ENCODE measurements around the gene NAT14. TPM values are rescaled to one million over a fixed set of nuclear protein-coding genes. Genes with fewer than 3 reads are reported as not detected.

The NAT14 gene
- total RNA-seq, 2 experiments from 2014 or later: 28.3 to 29.1 TPM

GRCh38 chr19:55466241-55466614 lies 18.8 kb upstream of the NAT14 start:
- no TSS peak for BruUV-seq (replicated peaks)
- Histone ChIP-seq H3K36me3 (ENCODE audit: insufficient read depth, low read length) (no peaks in the 10 kb centered on the region), H4K20me1 (ENCODE audit: insufficient read depth, low read length) (no peaks in the 10 kb centered on the region), H3K4me1 (ENCODE audit: insufficient read depth, low read length, poor library complexity, severe bottlenecking) (peaks cover 10% of the 10 kb centered on the region), H3K9me3 (ENCODE audit: low read length) (no peaks in the 10 kb centered on the region), H3K4me3 (ENCODE audit: low read depth, low read length, poor library complexity, severe bottlenecking) (no peak overlapping the region), H3K4me2 (ENCODE audit: low read length) (no peak overlapping the region), H3K9me2 (ENCODE audit: insufficient read depth, low read length) (no peaks in the 10 kb centered on the region), H2AFZ (ENCODE audit: low read length) (no peak overlapping the region), H3K27ac (ENCODE audit: low read depth, low read length, poor library complexity, severe bottlenecking) (no peak overlapping the region), H3K79me2 (ENCODE audit: insufficient read depth, low read depth, low read length) (no peaks in the 10 kb centered on the region)
- intact Hi-C loops (cut with micrococcal nuclease; ENCODE audit: unreplicated experiment): no loop called here
- ChIA-PET CTCF (ENCODE audit: unreplicated experiment) (no interaction called here), POLR2A (no interaction called here)
- no peak for DNase-seq (ENCODE audit: low spot score)
- TF ChIP-seq CTCF (conservative IDR thresholded peaks at IDR 0.05; ENCODE audit: low read length) (no peak), EZH2phosphoT487 (IDR thresholded peaks at IDR 0.05; ENCODE audit: borderline replicate concordance, low read depth, low read length) (no peak)

GRCh38 chr19:55467236-55468053 lies 17.5 kb upstream of the NAT14 start:
- intact Hi-C loops (cut with micrococcal nuclease; ENCODE audit: unreplicated experiment): loop anchor here (1.0 kb wide), 1 partner anchor 37 kb away; no protein-coding TSS in a partner anchor
- Histone ChIP-seq H2AFZ (ENCODE audit: low read length) (peak overlapping the region; percentile 54; the same call in 1 of the 2 replicates), H4K20me1 (ENCODE audit: insufficient read depth, low read length) (no peaks in the 10 kb centered on the region), H3K4me3 (ENCODE audit: low read depth, low read length, poor library complexity, severe bottlenecking) (no peak overlapping the region), H3K27ac (ENCODE audit: low read depth, low read length, poor library complexity, severe bottlenecking) (no peak overlapping the region), H3K4me2 (ENCODE audit: low read length) (no peak overlapping the region), H3K79me2 (ENCODE audit: insufficient read depth, low read depth, low read length) (no peaks in the 10 kb centered on the region), H3K36me3 (ENCODE audit: insufficient read depth, low read length) (no peaks in the 10 kb centered on the region), H3K9me2 (ENCODE audit: insufficient read depth, low read length) (no peaks in the 10 kb centered on the region), H3K4me1 (ENCODE audit: insufficient read depth, low read length, poor library complexity, severe bottlenecking) (peaks cover 5% of the 10 kb centered on the region), H3K9me3 (ENCODE audit: low read length) (no peaks in the 10 kb centered on the region)
- TF ChIP-seq EZH2phosphoT487 (IDR thresholded peaks at IDR 0.05; ENCODE audit: borderline replicate concordance, low read depth, low read length) (no peak), CTCF (conservative IDR thresholded peaks at IDR 0.05; ENCODE audit: low read length) (peak; percentile 99)
- DNase-seq (ENCODE audit: low spot score): peak; percentile 63
- CTCF ChIA-PET (ENCODE audit: unreplicated experiment): interaction anchor here (0.6 to 1.9 kb wide), 2 partner anchors 37 to 187 kb away, joined by 3 to 10 read pairs; no protein-coding TSS in a partner anchor
- POLR2A ChIA-PET: interaction anchor here (0.8 kb wide), 1 partner anchor 36 kb away, joined by 3 read pairs; no protein-coding TSS in a partner anchor
- BruUV-seq (replicated peaks): no TSS peak

GRCh38 chr19:55468054-55468393 lies 17.0 kb upstream of the NAT14 start:
- Histone ChIP-seq H3K4me1 (ENCODE audit: insufficient read depth, low read length, poor library complexity, severe bottlenecking) (peaks cover 5% of the 10 kb centered on the region), H3K9me2 (ENCODE audit: insufficient read depth, low read length) (no peaks in the 10 kb centered on the region), H2AFZ (ENCODE audit: low read length) (peak overlapping the region; percentile 54; the same call in 1 of the 2 replicates), H3K4me2 (ENCODE audit: low read length) (no peak overlapping the region), H3K79me2 (ENCODE audit: insufficient read depth, low read depth, low read length) (no peaks in the 10 kb centered on the region), H3K4me3 (ENCODE audit: low read depth, low read length, poor library complexity, severe bottlenecking) (no peak overlapping the region), H3K36me3 (ENCODE audit: insufficient read depth, low read length) (no peaks in the 10 kb centered on the region), H3K9me3 (ENCODE audit: low read length) (no peaks in the 10 kb centered on the region), H4K20me1 (ENCODE audit: insufficient read depth, low read length) (no peaks in the 10 kb centered on the region), H3K27ac (ENCODE audit: low read depth, low read length, poor library complexity, severe bottlenecking) (no peak overlapping the region)
- intact Hi-C loops (cut with micrococcal nuclease; ENCODE audit: unreplicated experiment): loop anchor here (1.0 kb wide), 1 partner anchor 36 kb away; no protein-coding TSS in a partner anchor
- DNase-seq (ENCODE audit: low spot score): no peak
- TF ChIP-seq CTCF (conservative IDR thresholded peaks at IDR 0.05; ENCODE audit: low read length) (no peak; the same call in 1 of the 2 replicates), EZH2phosphoT487 (IDR thresholded peaks at IDR 0.05; ENCODE audit: borderline replicate concordance, low read depth, low read length) (no peak)
- ChIA-PET CTCF (ENCODE audit: unreplicated experiment) (interaction anchor here (0.6 to 1.9 kb wide), 2 partner anchors 36 to 186 kb away, joined by 3 to 10 read pairs; no protein-coding TSS in a partner anchor), POLR2A (interaction anchor here (0.8 kb wide), 1 partner anchor 36 kb away, joined by 3 read pairs; no protein-coding TSS in a partner anchor)
- no TSS peak for BruUV-seq (replicated peaks)

Measured in OCI-LY7 (cell line).